T-helper 2 cell treated with Interferon-gamma antibody and Interleukin-4, amounts not matched to agents 5 μg/mL and 100 μg/mL, for 36 hours (primary cell): ENCODE data around the gene MARK4.

Experiments
- DNase-seq: peaks from one replicate; pipeline ENCODE4 v3.0.0; 2021; ENCODE audit warnings: low spot score
- H3K27ac Mint-ChIP-seq: one replicate; pipeline ENCODE4 v1.8.0; 2021; ENCODE audit warnings: mild to moderate bottlenecking, mixed read lengths
- H3K27me3 Mint-ChIP-seq: one replicate; pipeline ENCODE4 v1.8.0; 2021; ENCODE audit warnings: low read depth, mixed read lengths
- H3K36me3 Mint-ChIP-seq: one replicate; pipeline ENCODE4 v1.8.0; 2021; ENCODE audit warnings: low read depth, mixed read lengths
- H3K4me1 Mint-ChIP-seq: one replicate; pipeline ENCODE4 v1.8.0; 2021; ENCODE audit warnings: low read depth, mixed read lengths
- H3K4me3 Mint-ChIP-seq: one replicate; pipeline ENCODE4 v1.8.0; 2022; ENCODE audit warnings: mild to moderate bottlenecking, moderate library complexity, mixed read lengths
- H3K9me3 Mint-ChIP-seq: one replicate; pipeline ENCODE4 v1.8.0; 2021; ENCODE audit warnings: mixed read lengths

Gene MARK4

DNA sequence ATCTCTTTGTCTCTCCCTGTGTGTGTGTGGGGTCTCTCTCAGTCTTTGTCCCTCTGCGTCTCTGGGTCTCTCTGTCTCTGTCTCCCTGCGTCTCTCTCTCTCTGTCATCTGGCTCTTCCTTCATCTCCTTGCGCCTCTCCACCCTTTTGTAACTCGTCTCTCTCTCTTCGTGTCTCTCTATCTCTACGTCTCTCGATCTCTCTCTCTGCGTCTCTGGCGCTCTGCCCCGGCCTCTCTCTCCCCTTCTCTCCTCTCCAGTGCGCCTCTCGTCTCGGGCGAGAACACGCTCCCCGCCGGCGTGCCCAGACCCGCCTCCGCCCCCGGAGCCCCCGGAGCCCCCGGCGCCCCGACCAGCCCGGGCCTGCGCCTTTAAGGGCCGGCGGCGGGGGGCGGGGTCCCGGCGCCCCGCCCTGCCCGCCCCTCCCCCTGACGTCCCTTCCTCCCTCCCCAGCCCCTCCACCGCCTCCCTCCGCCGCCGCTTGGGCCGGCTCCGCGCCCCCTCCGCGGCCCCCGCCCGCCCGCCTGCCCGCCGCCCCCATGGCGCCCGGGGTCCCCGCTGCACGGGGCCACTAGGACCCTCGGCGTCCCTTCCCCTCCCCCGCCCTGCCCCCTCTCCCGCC is at the start of gene MARK4:
TSS of gene MARK4 (plus strand) at position 440 of the 620 bp plus-strand sequence. CDS start 318 bp downstream, outside the sequence.
- H3K36me3 Mint-ChIP-seq: no peaks in the 10 kb centered on the region
- H3K9me3 Mint-ChIP-seq: no peaks in the 10 kb centered on the region
- peak; percentile 47 for DNase-seq
- H3K4me1 Mint-ChIP-seq: peaks cover 24% of the 10 kb centered on the region
- peak within 1 kb of the TSS; percentile 96 for H3K4me3 Mint-ChIP-seq
- peaks cover 2% of the 10 kb centered on the region for H3K27me3 Mint-ChIP-seq
- H3K27ac Mint-ChIP-seq: peak within 1 kb of the TSS; percentile 86

GRCh38 chr19:45202637-45203036 is 48.4 kb upstream of the MARK4 start:
- H3K9me3 Mint-ChIP-seq: no peaks in the 10 kb centered on the region
- H3K27ac Mint-ChIP-seq: no peak overlapping the region
- no peak overlapping the region for H3K4me3 Mint-ChIP-seq
- no peaks in the 10 kb centered on the region for H3K36me3 Mint-ChIP-seq
- H3K4me1 Mint-ChIP-seq: no peaks in the 10 kb centered on the region
- DNase-seq: no peak
- H3K27me3 Mint-ChIP-seq: peaks cover 2% of the 10 kb centered on the region

DNA sequence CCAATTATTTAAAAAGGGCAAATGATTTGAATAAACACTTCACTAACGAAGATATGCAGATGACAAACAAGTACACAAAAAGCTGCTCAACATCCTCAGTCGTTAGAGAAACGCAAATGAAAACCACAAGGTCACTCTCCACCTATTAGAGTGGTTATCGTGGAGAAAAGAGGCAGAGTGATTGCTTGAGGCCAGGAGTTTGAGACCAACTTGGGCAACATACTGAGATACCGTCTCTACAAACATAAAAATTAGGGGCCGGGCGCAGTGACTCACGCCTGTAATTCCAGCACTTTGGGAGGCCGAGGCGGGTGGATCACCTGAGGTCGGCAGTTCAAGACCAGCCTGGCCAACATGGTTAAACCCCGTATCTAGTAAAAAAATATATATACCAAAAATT is 45.3 kb upstream of the MARK4 start:
- no peaks in the 10 kb centered on the region for H3K9me3 Mint-ChIP-seq
- peaks cover 4% of the 10 kb centered on the region for H3K27me3 Mint-ChIP-seq
- H3K27ac Mint-ChIP-seq: no peak overlapping the region
- H3K4me3 Mint-ChIP-seq: no peak overlapping the region
- DNase-seq: no peak
- peaks cover 4% of the 10 kb centered on the region for H3K4me1 Mint-ChIP-seq
- H3K36me3 Mint-ChIP-seq: no peaks in the 10 kb centered on the region

GRCh38 chr19:45206328-45206727 is 44.7 kb upstream of the MARK4 start:
- Mint-ChIP-seq H3K9me3 (no peaks in the 10 kb centered on the region), H3K4me3 (no peak overlapping the region), H3K27me3 (peaks cover 7% of the 10 kb centered on the region), H3K4me1 (peaks cover 4% of the 10 kb centered on the region), H3K36me3 (no peaks in the 10 kb centered on the region), H3K27ac (no peak overlapping the region)
- DNase-seq: no peak

- Mint-ChIP-seq H3K36me3 (no peaks in the 10 kb centered on the region), H3K4me3 (no peak overlapping the region), H3K27me3 (peaks cover 38% of the 10 kb centered on the region), H3K9me3 (no peaks in the 10 kb centered on the region), H3K4me1 (peaks cover 4% of the 10 kb centered on the region), H3K27ac (no peak overlapping the region)
- DNase-seq: no peak
Measured at GRCh38 chr19:45211751-45212381, 39.2 kb upstream of the MARK4 start.

DNA sequence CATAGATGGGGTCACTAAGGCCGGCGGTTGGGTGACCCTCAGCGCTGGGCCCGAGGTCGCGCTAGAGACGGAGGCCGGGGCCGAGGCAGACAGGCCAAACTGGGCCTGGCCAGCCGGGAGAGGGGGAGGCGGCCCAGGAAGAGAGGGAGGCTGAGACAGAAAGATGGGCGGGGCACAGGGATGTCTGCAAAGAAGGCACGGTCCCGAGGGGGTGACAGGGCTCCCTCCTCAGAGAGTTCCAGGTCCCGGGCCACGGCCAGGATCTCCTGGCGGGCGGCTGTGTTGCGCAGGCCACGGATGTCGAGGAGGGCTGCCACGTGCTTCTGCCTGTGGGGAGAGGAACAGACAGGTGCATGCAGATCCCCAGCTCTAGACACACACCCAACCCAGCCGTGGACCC is 38.0 kb upstream of the MARK4 start:
- no peak for DNase-seq
- H3K27me3 Mint-ChIP-seq: peaks cover 46% of the 10 kb centered on the region

GRCh38 chr19:45215391-45216191 is 35.5 kb upstream of the MARK4 start:
- H3K9me3 Mint-ChIP-seq: no peaks in the 10 kb centered on the region
- peaks cover 54% of the 10 kb centered on the region for H3K27me3 Mint-ChIP-seq

More for the DNA sequence above, 38.0 kb upstream of the MARK4 start:
- no peaks in the 10 kb centered on the region for H3K36me3 Mint-ChIP-seq
- no peak overlapping the region for H3K4me3 Mint-ChIP-seq
- H3K4me1 Mint-ChIP-seq: peaks cover 4% of the 10 kb centered on the region
- H3K9me3 Mint-ChIP-seq: no peaks in the 10 kb centered on the region
- no peak overlapping the region for H3K27ac Mint-ChIP-seq

DNA sequence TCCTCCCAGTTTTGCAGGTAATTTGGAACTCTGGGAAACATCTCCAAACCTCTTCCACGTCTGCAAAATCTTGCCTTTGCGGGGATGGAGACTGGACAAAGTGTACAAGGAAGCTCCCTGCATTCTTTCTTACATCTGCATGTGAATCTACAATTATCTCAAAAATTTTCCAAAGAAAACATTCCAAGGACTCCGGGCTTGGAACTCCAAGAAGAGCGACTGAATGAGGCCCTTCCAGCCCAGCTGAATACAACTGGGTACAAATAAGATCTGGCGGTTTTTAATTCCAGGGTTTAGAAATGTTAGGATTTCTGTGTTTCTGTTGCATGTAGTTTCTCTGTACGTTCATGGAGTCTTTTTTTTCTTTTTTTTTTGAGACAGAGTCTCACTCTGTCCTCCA is 34.4 kb upstream of the MARK4 start:
- Mint-ChIP-seq H3K9me3 (no peaks in the 10 kb centered on the region), H3K27ac (no peak overlapping the region), H3K36me3 (no peaks in the 10 kb centered on the region), H3K4me3 (no peak overlapping the region), H3K27me3 (peaks cover 49% of the 10 kb centered on the region), H3K4me1 (no peaks in the 10 kb centered on the region)
- no peak for DNase-seq

More at GRCh38 chr19:45215391-45216191, 35.5 kb upstream of the MARK4 start:
- H3K27ac Mint-ChIP-seq: no peak overlapping the region
- no peak overlapping the region for H3K4me3 Mint-ChIP-seq
- no peaks in the 10 kb centered on the region for H3K4me1 Mint-ChIP-seq
- H3K36me3 Mint-ChIP-seq: no peaks in the 10 kb centered on the region
- DNase-seq: no peak

DNA sequence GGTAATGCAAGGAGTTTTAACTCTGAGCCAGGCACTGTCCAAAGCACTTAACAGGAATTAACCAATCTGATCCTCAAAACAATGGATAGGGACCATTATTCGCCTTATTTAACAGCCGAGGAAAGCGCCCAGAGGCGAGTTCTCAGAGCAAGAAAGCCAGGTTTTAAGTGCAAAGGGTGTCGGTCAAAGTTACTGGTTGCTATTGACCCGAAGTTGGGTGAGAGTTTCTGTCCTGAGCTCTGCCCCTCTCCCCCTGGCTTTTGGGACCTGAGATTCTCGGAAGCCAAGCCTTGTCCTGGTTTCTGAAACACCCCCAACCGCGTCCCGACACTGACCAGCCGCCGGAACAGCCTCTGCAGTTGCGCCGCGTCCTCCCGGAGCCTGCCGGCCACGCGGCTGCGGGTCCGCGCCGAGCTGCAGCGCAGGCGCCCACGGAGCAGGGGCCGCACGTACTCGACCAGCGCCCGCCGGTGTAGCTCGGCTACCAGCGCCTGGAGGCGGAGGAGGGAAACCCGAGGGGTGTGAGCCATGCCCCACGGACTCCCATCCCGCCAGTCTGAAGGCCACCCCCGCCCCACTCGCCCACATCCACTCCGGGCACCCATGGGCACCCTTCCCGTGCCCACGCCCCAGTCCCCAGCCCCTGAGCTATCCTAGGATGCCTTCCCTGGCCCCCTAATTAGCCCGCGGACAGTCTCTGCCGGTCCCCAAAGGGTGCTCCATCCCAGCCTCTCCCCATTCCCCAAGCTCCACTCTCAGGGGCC is 33.7 kb upstream of the MARK4 start:
- H3K27me3 Mint-ChIP-seq: peaks cover 44% of the 10 kb centered on the region
- no peaks in the 10 kb centered on the region for H3K4me1 Mint-ChIP-seq
- H3K36me3 Mint-ChIP-seq: no peaks in the 10 kb centered on the region
- no peak overlapping the region for H3K4me3 Mint-ChIP-seq
- H3K27ac Mint-ChIP-seq: no peak overlapping the region
- no peak for DNase-seq
- H3K9me3 Mint-ChIP-seq: no peaks in the 10 kb centered on the region

DNA sequence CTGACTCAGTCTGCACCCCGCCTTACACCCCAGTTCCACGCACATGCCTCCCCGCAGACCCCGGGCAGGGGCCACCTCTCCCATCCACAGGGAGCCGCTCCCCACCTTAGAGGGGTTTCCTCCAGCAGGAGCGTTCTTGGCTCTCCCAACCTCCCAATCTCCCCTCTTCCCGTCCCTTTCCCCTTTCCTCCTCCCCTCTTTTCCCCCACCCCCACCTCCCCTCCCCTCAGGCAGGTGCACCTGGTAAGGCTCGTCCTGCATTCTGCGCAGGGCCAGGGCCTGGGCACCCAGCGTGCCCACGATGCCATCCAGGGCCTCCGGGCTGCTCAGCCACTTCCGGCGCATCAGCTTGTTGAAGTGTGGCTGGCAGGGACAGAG is 33.1 kb upstream of the MARK4 start:
- peaks cover 44% of the 10 kb centered on the region for H3K27me3 Mint-ChIP-seq
- no peak overlapping the region for H3K27ac Mint-ChIP-seq
- no peak for DNase-seq
- no peaks in the 10 kb centered on the region for H3K4me1 Mint-ChIP-seq
- H3K36me3 Mint-ChIP-seq: no peaks in the 10 kb centered on the region
- no peaks in the 10 kb centered on the region for H3K9me3 Mint-ChIP-seq
- H3K4me3 Mint-ChIP-seq: no peak overlapping the region

DNA sequence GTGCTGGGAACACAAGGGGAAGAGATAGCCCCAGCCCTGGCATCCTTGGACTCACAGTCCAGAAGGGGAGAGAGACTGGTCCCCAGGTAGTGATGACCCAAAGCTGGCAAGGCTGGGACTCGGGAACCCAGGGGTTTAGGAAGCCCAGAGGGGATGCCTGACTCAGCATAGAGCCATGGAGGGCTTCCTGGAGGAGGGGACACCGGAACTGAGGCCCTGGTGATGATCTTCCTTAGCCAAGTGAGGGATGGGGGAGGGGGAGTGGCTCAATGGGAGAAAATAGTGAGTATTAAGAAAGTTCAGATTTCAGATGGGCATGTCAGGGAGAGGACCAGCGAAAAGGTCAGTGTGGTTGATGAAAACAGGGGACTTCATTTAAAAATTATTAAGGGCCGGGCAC is 32.6 kb upstream of the MARK4 start:
- H3K36me3 Mint-ChIP-seq: no peaks in the 10 kb centered on the region
- H3K27ac Mint-ChIP-seq: no peak overlapping the region
- H3K9me3 Mint-ChIP-seq: no peaks in the 10 kb centered on the region
- DNase-seq: no peak
- H3K27me3 Mint-ChIP-seq: peaks cover 42% of the 10 kb centered on the region
- H3K4me1 Mint-ChIP-seq: no peaks in the 10 kb centered on the region
- no peak overlapping the region for H3K4me3 Mint-ChIP-seq

GRCh38 chr19:45218911-45219743 is 31.9 kb upstream of the MARK4 start:
- H3K4me1 Mint-ChIP-seq: no peaks in the 10 kb centered on the region
- no peak overlapping the region for H3K4me3 Mint-ChIP-seq
- no peak for DNase-seq
- peaks cover 36% of the 10 kb centered on the region for H3K27me3 Mint-ChIP-seq
- H3K36me3 Mint-ChIP-seq: no peaks in the 10 kb centered on the region
- no peaks in the 10 kb centered on the region for H3K9me3 Mint-ChIP-seq
- H3K27ac Mint-ChIP-seq: no peak overlapping the region

DNA sequence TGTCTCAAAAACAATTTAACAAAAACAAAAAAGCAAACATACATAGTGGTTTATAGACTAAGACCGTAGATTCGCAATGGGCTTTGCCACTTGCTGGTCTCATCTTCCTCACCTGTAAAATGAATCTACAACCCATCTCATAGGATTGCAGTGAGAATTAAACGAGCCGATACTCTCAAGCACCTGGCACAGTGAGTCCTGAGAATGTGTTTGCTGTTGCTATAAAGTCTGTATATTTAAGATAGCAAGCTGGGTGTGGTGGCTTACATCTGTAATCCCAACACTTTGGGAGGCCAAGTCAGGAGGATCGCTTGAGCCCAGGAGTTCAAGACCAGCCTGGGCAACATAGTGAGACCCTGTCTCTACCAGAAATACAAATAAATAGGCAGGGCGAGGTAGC is 28.3 kb upstream of the MARK4 start:
- Mint-ChIP-seq H3K27me3 (peaks cover 14% of the 10 kb centered on the region), H3K36me3 (no peaks in the 10 kb centered on the region), H3K27ac (no peak overlapping the region), H3K4me3 (no peak overlapping the region), H3K9me3 (no peaks in the 10 kb centered on the region), H3K4me1 (no peaks in the 10 kb centered on the region)
- no peak for DNase-seq
